Pons (tissue), 1 donor: ENCODE measurements around the gene LGALS13.
A peak's percentile ranks its signal among the peaks of the same experiment; 100 is the strongest.

Source experiments
- DNase-seq: peaks from one replicate; pipeline ENCODE4 v3.0.0-alpha.2; 2016; ENCODE audit warnings: low spot score

LGALS13 gene, protein sequence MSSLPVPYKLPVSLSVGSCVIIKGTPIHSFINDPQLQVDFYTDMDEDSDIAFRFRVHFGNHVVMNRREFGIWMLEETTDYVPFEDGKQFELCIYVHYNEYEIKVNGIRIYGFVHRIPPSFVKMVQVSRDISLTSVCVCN

GRCh38 chr19:39602224-39602623, at the start of gene LGALS13:
Gene LGALS13 (plus strand): TSS chr19:39602524. CDS start chr19:39602569, 45 bp downstream.
- DNase-seq: no peak

DNA sequence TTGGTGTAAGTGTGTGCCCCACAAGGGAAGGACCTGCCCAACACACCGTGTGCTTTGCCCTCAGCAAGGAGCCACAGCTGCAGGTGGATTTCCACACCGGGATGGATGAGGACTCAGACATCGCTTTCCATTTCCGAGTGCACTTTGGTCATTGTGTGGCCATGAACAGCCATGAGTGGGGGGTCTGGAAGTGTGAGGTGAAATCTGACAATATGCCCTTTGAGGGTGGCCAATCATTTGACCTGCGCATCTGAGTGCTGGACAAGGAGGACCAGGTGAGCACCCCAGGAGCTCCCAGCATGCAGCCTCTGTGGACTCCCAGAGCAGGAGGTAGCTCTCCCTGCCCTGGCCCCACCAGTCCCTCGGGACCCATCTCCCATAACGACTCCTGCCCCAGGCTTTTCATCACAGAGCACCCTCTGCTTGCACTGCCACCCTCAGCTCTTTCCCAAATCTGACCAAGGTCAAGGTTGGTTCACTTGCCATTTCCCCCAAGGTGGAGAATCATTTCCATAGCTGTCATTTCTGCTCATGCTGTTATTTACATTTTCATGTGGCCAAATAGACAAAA, 49.2 kb upstream of the LGALS13 start:
- no peak for DNase-seq

DNA sequence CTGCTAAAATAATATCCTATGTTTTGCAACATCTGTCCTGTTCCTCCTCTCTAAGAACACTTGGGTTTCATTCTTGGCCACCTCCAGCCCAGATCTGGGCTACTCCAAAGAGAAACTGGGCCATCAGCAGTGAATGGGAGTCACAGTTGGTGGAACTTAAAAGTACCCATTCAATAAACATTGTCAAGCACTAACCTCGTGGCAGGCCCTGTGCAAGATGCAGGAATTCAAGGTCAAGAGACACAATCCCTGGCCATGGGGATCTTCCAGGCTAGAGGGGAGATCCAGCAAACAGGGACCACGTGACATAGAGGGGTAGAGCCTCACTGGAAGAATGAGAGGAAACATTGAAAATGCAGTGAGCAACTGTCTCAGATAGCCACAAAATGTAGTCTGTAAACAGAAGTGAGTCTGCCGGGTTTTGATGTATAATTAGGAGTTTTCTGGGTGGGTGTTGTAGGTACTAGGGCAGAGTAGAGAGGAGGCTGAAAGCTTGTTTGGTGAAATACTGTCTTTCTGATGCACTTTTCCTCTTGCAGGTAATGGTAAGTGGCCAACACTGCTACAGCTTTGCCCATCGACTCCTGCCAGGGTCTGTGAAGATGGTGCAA, 47.5 kb upstream of the LGALS13 start:
- no peak for DNase-seq

DNA sequence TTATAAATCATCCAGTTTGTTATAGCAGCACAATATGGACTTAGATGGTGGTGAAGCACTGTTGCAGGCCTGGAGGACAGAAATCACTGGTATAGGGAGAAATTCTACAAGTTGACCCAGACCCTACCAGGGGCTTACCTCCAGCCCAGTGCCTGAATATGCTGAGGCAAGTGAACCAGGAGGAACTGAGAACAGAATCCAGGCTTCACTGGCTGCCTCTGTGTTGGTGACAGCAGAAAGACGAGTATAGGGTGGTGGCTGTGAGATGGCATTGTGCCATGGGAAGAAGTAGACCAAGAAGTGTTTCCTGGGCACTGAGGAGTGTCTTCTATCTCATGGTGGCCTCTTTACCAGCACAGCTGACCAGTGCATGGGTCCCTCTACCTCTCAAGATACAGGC, 46.4 kb upstream of the LGALS13 start:
- peak; percentile 37 for DNase-seq

DNA sequence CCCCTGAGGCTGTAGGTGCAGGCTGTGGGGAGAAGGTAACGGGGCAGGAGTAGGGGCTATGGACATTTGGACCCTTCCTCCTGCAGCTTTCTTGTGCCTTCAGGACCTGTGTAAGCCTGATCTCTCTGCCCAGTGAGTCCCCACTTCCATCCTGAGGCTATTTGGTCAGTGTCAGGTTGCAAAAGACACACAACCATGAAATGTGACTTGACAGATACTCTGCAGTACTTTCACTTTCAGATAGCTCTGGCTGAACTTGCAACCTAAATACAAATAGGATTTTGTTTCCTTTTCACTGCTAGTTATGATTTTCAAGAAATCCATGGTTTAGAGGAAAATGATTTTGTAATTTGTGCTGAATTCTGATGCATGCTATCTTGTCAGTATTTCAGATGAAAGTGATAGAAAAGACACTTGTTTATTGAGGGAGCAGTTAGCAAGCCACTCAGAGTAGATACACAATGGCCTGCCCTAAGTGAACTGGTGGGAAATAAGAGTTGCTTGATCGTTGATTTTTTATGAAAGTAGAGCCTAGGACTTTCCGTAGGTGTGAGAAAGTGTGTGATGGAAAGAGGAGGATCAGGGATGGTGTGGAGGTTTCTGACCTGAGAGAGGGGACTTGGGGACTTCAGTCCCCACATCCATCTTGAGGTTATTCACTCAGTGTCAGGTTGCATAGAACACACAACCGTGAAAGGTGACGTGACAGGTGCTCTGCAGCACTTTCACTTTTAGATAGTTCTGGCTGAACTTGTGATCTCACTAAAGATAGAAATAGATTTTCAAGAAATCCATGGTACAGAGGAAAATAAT, 44.3 kb upstream of the LGALS13 start:
- DNase-seq: no peak

GRCh38 chr19:39558624-39559117, 43.7 kb upstream of the LGALS13 start:
- no peak for DNase-seq

DNA sequence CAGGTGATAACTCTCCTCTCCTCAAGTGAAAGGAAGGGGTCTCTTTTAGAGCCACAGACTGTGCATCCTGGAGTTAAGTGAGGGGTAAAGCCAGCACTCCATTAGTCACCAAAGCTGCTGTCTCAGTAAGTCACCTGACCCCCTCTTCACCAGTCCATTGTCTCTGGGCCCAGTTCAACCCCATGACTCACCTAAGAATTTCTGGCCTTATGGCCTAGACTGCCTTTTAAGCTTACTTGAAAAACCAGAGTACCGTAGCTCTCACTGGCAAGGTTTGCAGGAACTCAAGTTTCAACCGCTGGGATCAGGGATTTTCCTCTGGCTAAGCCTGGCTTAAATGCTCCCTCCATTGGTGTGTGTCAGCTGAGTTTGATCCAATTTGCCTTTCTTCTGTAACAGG, 38.9 kb upstream of the LGALS13 start:
- DNase-seq: no peak

DNA sequence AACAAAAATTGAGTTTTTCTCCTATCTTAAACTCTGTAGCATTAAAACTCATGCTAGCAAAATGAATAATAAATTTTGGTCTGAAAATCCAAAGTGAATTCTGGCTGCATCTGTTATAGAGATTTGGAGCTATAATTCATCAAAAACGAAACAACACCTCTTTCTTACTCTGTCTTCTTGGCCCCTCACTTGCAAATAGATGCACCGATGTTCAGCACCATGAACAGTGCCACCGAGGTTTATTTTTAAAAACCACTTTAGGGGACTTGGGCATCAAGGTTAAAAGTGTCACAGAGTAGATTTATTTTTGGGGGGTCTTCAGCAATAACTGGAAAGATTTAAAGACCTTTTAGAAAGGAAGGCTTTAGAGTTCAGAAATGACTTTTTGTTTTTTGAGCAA, 36.3 kb upstream of the LGALS13 start:
- no peak for DNase-seq

- DNase-seq: no peak
Measured at GRCh38 chr19:39568604-39569003, 33.7 kb upstream of the LGALS13 start.

GRCh38 chr19:39582442-39582841, 19.9 kb upstream of the LGALS13 start:
- no peak for DNase-seq

DNA sequence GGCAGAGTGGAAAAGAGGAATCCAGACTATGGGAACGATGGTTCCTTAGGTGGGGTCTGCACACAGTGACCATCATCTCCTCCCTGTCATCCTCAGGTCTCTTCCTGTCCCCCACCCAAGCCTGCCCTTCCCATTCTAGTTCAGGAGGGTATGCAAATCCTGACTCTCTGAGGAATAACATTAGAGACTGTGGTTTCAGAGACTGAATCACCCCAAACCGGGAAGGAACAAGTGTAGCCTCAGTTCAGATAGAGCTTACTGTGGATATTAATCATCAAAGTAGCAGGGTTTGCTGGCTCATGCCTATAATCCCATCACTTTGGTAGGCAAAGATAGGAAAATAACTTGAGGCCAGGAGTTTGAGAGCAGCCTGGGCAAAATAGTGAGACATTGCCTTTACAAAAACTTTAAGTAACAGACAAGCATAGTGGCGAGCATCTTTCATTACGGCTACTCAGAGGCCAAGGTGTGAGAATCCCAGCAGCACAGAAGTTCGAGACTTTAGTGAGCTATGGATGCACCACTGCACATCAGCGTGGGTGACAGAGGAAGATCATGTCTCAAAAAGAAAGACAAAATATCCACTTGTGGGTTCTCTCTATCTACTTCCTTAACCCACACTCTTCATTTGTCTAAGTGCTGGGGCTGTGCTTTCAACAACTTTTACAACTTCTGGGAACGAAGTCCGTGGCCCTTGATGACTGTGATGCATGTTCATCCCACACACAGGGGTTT, 19.3 kb upstream of the LGALS13 start:
- DNase-seq: no peak

DNA sequence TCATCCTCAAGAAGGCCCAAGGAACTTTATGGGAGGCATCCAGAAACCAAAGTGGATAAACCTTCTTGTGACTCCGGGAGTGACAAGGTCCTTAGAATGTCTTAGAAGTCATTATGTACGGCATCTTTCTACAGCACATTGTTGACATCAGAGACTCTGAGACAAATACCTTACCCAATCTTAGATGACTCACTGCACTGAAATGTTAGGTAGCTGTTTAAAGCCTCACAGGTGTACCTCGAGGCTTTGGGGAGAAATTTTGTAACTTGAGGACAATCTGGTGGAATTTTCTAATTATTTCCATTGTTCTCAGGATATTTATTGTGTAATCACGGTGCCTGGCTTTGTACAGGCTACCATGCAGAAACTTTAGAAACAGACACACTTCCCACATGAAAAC, 14.8 kb upstream of the LGALS13 start:
- DNase-seq: no peak

- no peak for DNase-seq
Measured at GRCh38 chr19:39588066-39588465, 14.3 kb upstream of the LGALS13 start.

DNA sequence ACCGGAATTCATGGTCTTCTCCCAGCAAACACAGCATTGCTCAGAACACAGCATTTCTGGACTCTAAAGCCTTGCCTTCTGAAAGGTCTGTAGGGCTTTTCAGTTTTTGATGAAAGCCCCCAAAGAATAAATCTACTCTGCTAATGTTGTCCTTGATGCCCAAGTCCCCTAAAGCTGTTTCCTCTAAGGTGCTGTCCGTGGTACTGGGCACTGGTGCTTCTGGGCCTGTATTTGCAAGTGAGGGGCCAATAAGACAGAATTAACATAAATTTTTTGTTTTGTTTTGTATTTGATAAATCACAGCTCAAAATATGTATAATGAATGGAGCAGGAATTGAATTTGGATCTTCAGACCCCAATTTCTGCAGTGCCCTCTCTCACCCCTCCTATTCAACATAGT, 12.1 kb upstream of the LGALS13 start:
- no peak for DNase-seq

DNA sequence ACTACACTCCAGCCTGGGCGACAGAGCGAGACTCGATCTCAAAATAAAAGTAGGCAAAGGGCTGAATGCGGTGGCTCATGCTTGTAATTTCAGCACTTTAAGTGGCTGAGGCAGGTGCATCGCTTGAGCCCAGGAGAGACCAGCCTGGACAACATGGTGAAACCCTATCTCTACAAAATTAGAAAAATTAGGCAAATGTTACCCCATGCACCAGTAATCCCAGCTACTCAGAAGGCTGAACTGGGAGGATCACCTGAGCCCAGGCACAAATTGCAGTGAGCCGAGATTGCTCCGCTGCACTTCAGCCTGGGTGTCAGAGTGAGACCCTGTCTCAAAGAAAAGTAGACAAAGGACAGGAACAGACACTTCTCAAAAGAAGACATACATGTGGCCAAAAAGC, 9.9 kb upstream of the LGALS13 start:
- no peak for DNase-seq

- no peak for DNase-seq
Measured at GRCh38 chr19:39595950-39596349, 6.4 kb upstream of the LGALS13 start.

- no peak for DNase-seq
Measured at GRCh38 chr19:39596911-39597310, 5.4 kb upstream of the LGALS13 start.

DNA sequence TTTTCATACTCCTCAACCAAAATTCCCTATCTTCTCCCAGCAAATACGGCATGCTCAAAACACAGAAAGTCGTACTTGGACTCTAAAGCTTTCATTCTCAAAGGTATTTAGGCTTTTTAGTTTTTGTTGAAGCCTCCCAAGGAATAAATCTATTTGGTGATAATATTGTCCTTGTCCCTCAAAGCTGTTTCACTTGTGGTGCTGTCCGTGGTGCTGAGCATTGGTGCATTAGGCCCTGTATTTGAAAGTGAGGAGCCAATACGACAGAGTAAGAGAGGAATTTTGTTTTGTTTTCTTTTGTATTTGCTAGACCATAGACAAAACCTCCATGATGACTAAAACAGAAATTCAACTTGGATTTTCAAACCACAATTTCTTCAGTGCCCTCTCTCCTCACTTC, 3.2 kb upstream of the LGALS13 start:
- DNase-seq: no peak

- no peak for DNase-seq
Measured at GRCh38 chr19:39603825-39604224, 1.5 kb downstream of the LGALS13 start.

GRCh38 chr19:39607021-39607420, 4.7 kb downstream of the LGALS13 start:
- no peak for DNase-seq

GRCh38 chr19:39607561-39607960, 5.2 kb downstream of the LGALS13 start:
- no peak for DNase-seq

- DNase-seq: no peak
Measured at GRCh38 chr19:39613597-39613996, 11.3 kb downstream of the LGALS13 start.
